K562 (cell line): ENCODE data around the gene BCAS3. TPM values are rescaled to one million over a fixed set of nuclear protein-coding genes. Genes with fewer than 3 reads are reported as not detected.
A peak's percentile ranks its signal among the peaks of the same experiment; 100 is the strongest.

Experiments
- ATAC-seq: fragments of 200-7000 bp; cut with Tn5 transposase; 3 replicates; pipeline ENCODE4 v1.9.1; 2020; ENCODE audit warnings: moderate library complexity
- BruUV-seq: library from RNA; stranded (reverse); fragments of 400-500 nt; replicated peaks from 2 replicates; lab custom pipeline; 2021; lab: Mats Ljungman, UMichigan
- CTCF ChIA-PET: fragments of 300-600 bp; formaldehyde crosslinking; extraction: SDS; loops from one replicate; lab custom pipeline; 2021; ENCODE audit warnings: low intra/inter-chr PET ratio; lab: Yijun Ruan, JAX
- POLR2A ChIA-PET: fragments of 300-600, 350-650 bp; sonication (Branson Sonifier 250); formaldehyde crosslinking; extraction: SDS; loops from one replicate; lab custom pipeline; 2021; ENCODE audit warnings: antibody characterized with exemption, inconsistent platforms; lab: Yijun Ruan, JAX
- DNase-seq, 4 experiments: peaks; one replicate each; pipeline versions ENCODE4 v3.0.0 to v3.0.0-alpha.2; 2011 to 2018; ENCODE audit warnings: low spot score in 3 of 4, mixed read lengths in 3 of 4; ENCODE audit errors: extremely low read depth in 1 of 4
- FAIRE-seq: peaks from 2 replicates; lab custom pipeline; 2011; peaks lifted over from hg19 to GRCh38; lab: Jason Lieb, UNC
- H2AFZ ChIP-seq: 2 replicates; pipeline ENCODE4 v1.6.0; 2011; ENCODE audit warnings: low read depth, low read length, control low read depth, inconsistent platforms
- H3K27ac ChIP-seq: fragments of 200-600 bp; 3 replicates; pipeline ENCODE4 v1.8.0; 2011; ENCODE audit warnings: low read depth, mild to moderate bottlenecking, control low read depth, inconsistent platforms, low read length, moderate library complexity, mixed read lengths; ENCODE audit errors: extremely low read depth
- H3K27me3 ChIP-seq, 2 experiments: fragments of 300-600 bp in 1 of 2; 2 replicates in 1 of 2; 3 replicates in 1 of 2; pipeline versions ENCODE4 v1.6.0 to v1.8.0; 2011; ENCODE audit warnings: inconsistent platforms in 2 of 2, low read length in 2 of 2, mild to moderate bottlenecking in 1 of 2, mixed read lengths in 1 of 2, moderate library complexity in 1 of 2; ENCODE audit not compliant: control insufficient read depth in 2 of 2, insufficient read depth in 2 of 2
- H3K36me3 ChIP-seq: fragments of 300-600 bp; 3 replicates; pipeline ENCODE4 v1.8.0; 2011; ENCODE audit warnings: mild to moderate bottlenecking, low read length, inconsistent platforms; ENCODE audit not compliant: control insufficient read depth, insufficient read depth
- H3K4me1 ChIP-seq, 2 experiments: fragments of 200-600 bp in 1 of 2; replicated peaks in 1 of 2; 2 replicates in 1 of 2; 3 replicates in 1 of 2; pipeline versions ENCODE4 v1.5.1 to v1.8.0; 2011; ENCODE audit warnings: inconsistent platforms in 2 of 2, low read length in 2 of 2, mild to moderate bottlenecking in 1 of 2, mixed read lengths in 1 of 2, moderate library complexity in 1 of 2; ENCODE audit not compliant: control insufficient read depth in 2 of 2, insufficient read depth in 2 of 2
- H3K4me2 ChIP-seq: 2 replicates; pipeline ENCODE4 v1.6.1; 2011; ENCODE audit warnings: low read length, control low read depth, inconsistent platforms, mixed read lengths; ENCODE audit not compliant: insufficient read depth
- H3K4me3 ChIP-seq: fragments of 200-600 bp; sonication (generic), shearing (Covaris generic); 2 replicates; pipeline ENCODE4 v1.5.1; 2016; ENCODE audit warnings: control low read depth, inconsistent platforms
- H3K79me2 ChIP-seq: fragments of 200-600 bp; 3 replicates; pipeline ENCODE4 v1.8.0; 2011; ENCODE audit warnings: low read length, inconsistent platforms; ENCODE audit not compliant: control insufficient read depth, insufficient read depth
- H3K9ac ChIP-seq, 2 experiments: 2 replicates each; pipeline versions ENCODE4 v1.6.0 to v1.6.1; 2011; ENCODE audit warnings: low read depth in 2 of 2, low read length in 2 of 2, control low read depth in 1 of 2, inconsistent platforms in 1 of 2, mild to moderate bottlenecking in 1 of 2, mixed read lengths in 1 of 2; ENCODE audit not compliant: insufficient read depth in 1 of 2
- H3K9me1 ChIP-seq: one replicate; pipeline ENCODE4 v1.6.0; 2011; ENCODE audit warnings: inconsistent platforms, mild to moderate bottlenecking, low read length, moderate library complexity; ENCODE audit not compliant: control insufficient read depth, insufficient read depth
- H3K9me3 ChIP-seq: replicated peaks from 2 replicates; pipeline ENCODE4 v1.5.1; 2011; ENCODE audit warnings: low read depth, low read length, inconsistent platforms; ENCODE audit not compliant: control insufficient read depth, insufficient read depth
- H4K20me1 ChIP-seq: replicated peaks from 2 replicates; pipeline ENCODE4 v1.6.1; 2011; ENCODE audit warnings: low read length, inconsistent platforms, mixed read lengths; ENCODE audit not compliant: control insufficient read depth, insufficient read depth
- NFYB ChIP-seq: IDR thresholded peaks from 2 replicates; pipeline ENCODE4 v1.6.1; 2011; ENCODE audit warnings: mild to moderate bottlenecking, moderate library complexity; ENCODE audit not compliant: insufficient read length; ENCODE audit errors: extremely low read depth
- RFX1 ChIP-seq: fragments of 450-650 bp; IDR thresholded peaks from 2 replicates; pipeline ENCODE4 v1.6.1; 2016; ENCODE audit warnings: mild to moderate bottlenecking, moderate library complexity
- SUPT5H ChIP-seq: fragments of 450-650 bp; IDR thresholded peaks from 2 replicates; pipeline ENCODE4 v1.6.1; 2016
- ZBTB11 ChIP-seq, 3 experiments: fragments of 200-800 bp in 1 of 3; fragments of 250-450 bp in 1 of 3; fragments of 450-650 bp in 1 of 3; sonication (Bioruptor Pico) in 1 of 3; sonication (Bioruptor generic) in 1 of 3; formaldehyde crosslinking in 1 of 3; IDR thresholded peaks; 2 replicates each; pipeline versions ENCODE4 v1.6.1 to v1.8.0; 2016 to 2022; ENCODE audit warnings: mild to moderate bottlenecking in 2 of 3, missing genetic modification characterization in 2 of 3, missing compliant biosample characterization in 1 of 3, moderate library complexity in 1 of 3
- WGBS: fragments of 100-300 bp; shearing (Covaris generic); methylation state at CpG from one replicate; pipeline ENCODE4 v1.1.6; 2016; ENCODE audit warnings: low coverage, mixed read lengths; ENCODE audit not compliant: insufficient coverage; ENCODE audit errors: missing lambda C conversion rate; 5-methylcytosine and 5-hydroxymethylcytosine counted together
- in situ Hi-C: fragments of 300-500 bp; cut with MboI; formaldehyde crosslinking; loops from 4 replicates; pipeline ENCODE4 v1.15.0; 2018; ENCODE audit warnings: inconsistent platforms, mixed read lengths
- intact Hi-C: fragments of 100-400 bp; cut with micrococcal nuclease; formaldehyde crosslinking; loops from 2 replicates; pipeline ENCODE4 v1.14.2; 2022
- polyA plus RNA-seq, 8 experiments: library from polyadenylated mRNA; depleted of rRNA in 4 of 8; stranded (reverse) in 5 of 8; unstranded in 3 of 8; fragments of >200 nt; fragmentation: Nextera tagmentation in 2 of 8; fragmentation: Illumina TruSeq in 1 of 8; extraction: Ambion mirVana in 2 of 8; extraction: Trizol in 1 of 8; gene quantifications; 2 replicates each; pipeline versions ENCODE4 v1.2.1 to v1.2.3, GENCODE V29; 2011 to 2014; ENCODE audit warnings: inconsistent platforms in 1 of 8, missing spikeins in 1 of 8
- total RNA-seq, 7 experiments: library from RNA; depleted of rRNA in 6 of 7; stranded (reverse); fragments of >200 nt in 6 of 7; fragmentation: Illumina TruSeq in 2 of 7; extraction: Trizol in 2 of 7; gene quantifications; 2 replicates each; pipeline versions ENCODE4 v1.2.1 to v1.2.3, GENCODE V29; 2011 to 2021; ENCODE audit warnings: low replicate concordance in 1 of 7
- TF ChIP-seq, protein P1 (sequence below): sonication (generic); formaldehyde crosslinking; IDR thresholded peaks from 2 replicates; pipeline ENCODE4 v1.8.0; 2022; ENCODE audit warnings: missing genetic modification reagents, mild to moderate bottlenecking, borderline replicate concordance

Gene BCAS3
- total and polyA plus RNA-seq, 9 of the 15 experiments (the other 6 are each of a cell fraction or from before 2014, with no cell fraction given) = 1.9 to 5.5 (median 3.5) TPM

GRCh38 chr17:61284174-61284573 is 606.5 kb downstream of the BCAS3 start:
- FAIRE-seq (no peak), ATAC-seq (no peak), DNase-seq (no peak)
- Histone ChIP-seq H3K27me3 (peaks cover 7 to 9% of the 10 kb centered on the region in 2 experiments; a peak in 2 of 5 replicates), H2AFZ (no peak overlapping the region), H3K4me1 (no peaks in the 10 kb centered on the region), H4K20me1 (no peaks in the 10 kb centered on the region), H3K9me1 (no peaks in the 10 kb centered on the region), H3K27ac (no peak overlapping the region), H3K4me3 (no peak overlapping the region), H3K79me2 (no peaks in the 10 kb centered on the region), H3K4me2 (no peak overlapping the region), H3K36me3 (no peaks in the 10 kb centered on the region), H3K9me3 (no peaks in the 10 kb centered on the region), H3K9ac (no peak overlapping the region)
- ChIA-PET CTCF (no interaction called here), POLR2A (no interaction called here)
- no TSS peak for BruUV-seq
- in situ Hi-C loops (no loop called here), intact Hi-C loops (no loop called here)
- TF ChIP-seq NFYB = peak; percentile 41
- no peak for TF ChIP-seq SUPT5H
- TF ChIP-seq RFX1 = peak; percentile 2; the same call in 1 of the 2 replicates
- WGBS = 11% methylated on average over 10 of the region's 10 CpGs

DNA sequence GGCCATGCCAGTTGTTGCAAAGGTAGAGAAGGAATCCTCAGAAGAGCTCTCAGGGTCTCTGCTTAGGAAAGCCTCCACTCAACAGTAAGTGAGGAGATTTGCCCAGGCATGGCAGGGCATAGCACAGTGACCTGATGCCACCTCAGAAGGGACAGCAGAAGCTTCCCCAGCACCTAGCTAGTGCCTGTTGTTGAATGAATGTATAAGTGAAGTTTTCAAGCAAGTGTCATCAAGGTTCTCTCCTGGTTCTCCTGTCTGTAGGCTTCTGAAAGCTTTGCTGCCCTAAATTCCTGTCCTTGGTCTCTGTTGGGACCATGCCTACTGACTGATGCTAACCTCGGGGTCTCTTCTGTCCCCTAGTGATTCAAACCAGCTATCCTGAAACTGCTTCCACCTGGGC is 607.1 kb downstream of the BCAS3 start:
- Histone ChIP-seq H2AFZ (no peak overlapping the region), H3K27ac (no peak overlapping the region), H4K20me1 (no peaks in the 10 kb centered on the region), H3K4me3 (no peak overlapping the region), H3K4me2 (no peak overlapping the region), H3K9me1 (no peaks in the 10 kb centered on the region), H3K9me3 (no peaks in the 10 kb centered on the region), H3K9ac (no peak overlapping the region), H3K4me1 (no peaks in the 10 kb centered on the region), H3K36me3 (no peaks in the 10 kb centered on the region), H3K79me2 (no peaks in the 10 kb centered on the region), H3K27me3 (peaks cover 7 to 9% of the 10 kb centered on the region in 2 experiments; a peak in 2 of 5 replicates)
- BruUV-seq = no TSS peak
- intact Hi-C loops = no loop called here
- in situ Hi-C loops = no loop called here
- peak in 1 of 3 experiments; percentile 56; a peak in 1 of 6 replicates for TF ChIP-seq ZBTB11 (CRISPR knock-in tag; IDR thresholded peaks at IDR 0.05)
- TF ChIP-seq, protein P1, sequence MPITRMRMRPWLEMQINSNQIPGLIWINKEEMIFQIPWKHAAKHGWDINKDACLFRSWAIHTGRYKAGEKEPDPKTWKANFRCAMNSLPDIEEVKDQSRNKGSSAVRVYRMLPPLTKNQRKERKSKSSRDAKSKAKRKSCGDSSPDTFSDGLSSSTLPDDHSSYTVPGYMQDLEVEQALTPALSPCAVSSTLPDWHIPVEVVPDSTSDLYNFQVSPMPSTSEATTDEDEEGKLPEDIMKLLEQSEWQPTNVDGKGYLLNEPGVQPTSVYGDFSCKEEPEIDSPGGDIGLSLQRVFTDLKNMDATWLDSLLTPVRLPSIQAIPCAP (CRISPR knock-in tag) = no peak
- ChIA-PET POLR2A (no interaction called here), CTCF (no interaction called here)
- 0% methylated on average over 1 of the region's 1 CpG for WGBS
- ATAC-seq = no peak
- FAIRE-seq = no peak
- no peak for DNase-seq
